Thymus (tissue), 11 donors: ENCODE results near the gene STAP1. TPM values are rescaled to one million over a fixed set of nuclear protein-coding genes. Genes with fewer than 3 reads are reported as not detected.

Source experiments
- DNase-seq, 9 donors: peaks; one replicate each; pipeline ENCODE4 v3.0.0-alpha.2; 2013; ENCODE audit warnings: low spot score in 9 of 9, low read depth in 6 of 9, missing footprints in 1 of 9
- H3K27ac ChIP-seq, 2 donors: one replicate each; pipeline ENCODE4 v1.5.1; 2013; ENCODE audit warnings: control low read depth in 1 of 2, low read depth in 1 of 2, low read length in 1 of 2, mild to moderate bottlenecking in 1 of 2, moderate library complexity in 1 of 2
- H3K27me3 ChIP-seq, 2 donors: one replicate each; pipeline ENCODE4 v1.5.1; 2013; ENCODE audit warnings: low read length in 1 of 2; ENCODE audit not compliant: control insufficient read depth in 2 of 2, insufficient read depth in 1 of 2
- H3K36me3 ChIP-seq, 2 donors: one replicate each; pipeline ENCODE4 v1.5.1; 2013; ENCODE audit warnings: low read length in 1 of 2, mild to moderate bottlenecking in 1 of 2, moderate library complexity in 1 of 2; ENCODE audit not compliant: control insufficient read depth in 2 of 2, insufficient read depth in 2 of 2
- H3K4me1 ChIP-seq, 2 donors: one replicate each; pipeline ENCODE4 v1.5.1; 2013; ENCODE audit warnings: low read length in 2 of 2; ENCODE audit not compliant: control insufficient read depth in 2 of 2, insufficient read depth in 2 of 2
- H3K4me3 ChIP-seq, 2 donors: one replicate each; pipeline ENCODE4 v1.5.1; 2013; ENCODE audit warnings: low read length in 2 of 2, control low read depth in 1 of 2, mild to moderate bottlenecking in 1 of 2
- H3K9me3 ChIP-seq, 2 donors: one replicate each; pipeline ENCODE4 v1.5.1; 2013; ENCODE audit warnings: low read length in 1 of 2, mild to moderate bottlenecking in 1 of 2; ENCODE audit not compliant: control insufficient read depth in 2 of 2, insufficient read depth in 1 of 2
- WGBS: extraction: QIAGEN DNeasy Blood & Tissue Kit; methylation state at CpG from one replicate; pipeline ENCODE4 v1.1.7; 2013; 5-methylcytosine and 5-hydroxymethylcytosine counted together
- polyA plus RNA-seq: library from polyadenylated mRNA; stranded (reverse); fragments of 200-250 nt; gene quantifications from one replicate; pipeline ENCODE4 v1.2.3, GENCODE V29; 2013
- total RNA-seq: library from RNA; stranded (reverse); fragments of 120-200 nt; gene quantifications from one replicate; pipeline ENCODE4 v1.2.4, GENCODE V29; 2013
- donor health status: healthy.

The STAP1 gene
- total and polyA plus RNA-seq, 2 donors: 11.1 to 17.3 TPM

DNA sequence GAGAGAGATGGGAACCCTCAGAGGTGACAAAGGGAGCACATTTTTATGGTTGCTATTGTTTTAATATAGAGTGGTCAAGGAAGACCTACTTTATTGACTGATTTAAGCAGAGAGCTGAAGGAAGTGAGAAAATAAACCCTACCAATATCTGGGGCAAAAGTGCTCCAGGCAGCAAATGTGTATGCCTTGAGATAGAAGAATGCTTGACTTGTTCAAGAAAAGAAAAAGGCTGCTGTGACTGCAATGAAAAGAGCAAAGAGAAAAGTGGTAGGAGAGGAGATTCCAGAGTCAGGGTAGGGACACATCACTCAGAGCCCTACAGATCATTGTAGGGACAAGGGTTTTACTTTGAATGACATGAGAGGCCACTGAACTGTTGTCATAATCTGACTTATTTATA is 26.0 kb downstream of the STAP1 start:
- Histone ChIP-seq H3K9me3 (peaks cover 0 to 4% of the 10 kb centered on the region in 2 donors), H3K27ac (no peak overlapping the region), H3K36me3 (no peaks in the 10 kb centered on the region), H3K4me1 (peaks cover 7 to 16% of the 10 kb centered on the region in 2 donors), H3K4me3 (no peak overlapping the region), H3K27me3 (no peaks in the 10 kb centered on the region)
- DNase-seq: no peak

DNA sequence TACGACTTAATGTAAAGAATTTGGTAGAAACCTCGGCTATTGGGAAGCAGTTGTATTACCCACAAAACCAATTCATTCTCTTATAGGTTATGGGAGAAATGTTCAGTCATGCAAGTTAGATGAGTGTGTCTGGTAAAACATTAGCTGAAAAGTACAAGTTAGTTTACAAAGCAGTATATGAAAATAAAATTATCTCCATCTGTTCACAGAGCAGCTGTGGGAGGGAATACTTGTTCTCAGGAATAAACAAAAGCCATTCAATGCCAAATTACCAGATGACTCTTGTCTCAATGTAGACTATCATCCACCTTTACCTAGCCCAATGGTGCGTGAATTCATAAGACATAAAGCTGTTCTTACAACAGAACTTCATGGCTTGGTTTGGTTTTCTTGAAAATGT is 28.6 kb downstream of the STAP1 start:
- no peak overlapping the region for H3K4me3 ChIP-seq
- DNase-seq: no peak
- 97% methylated on average over 3 of the region's 3 CpGs for WGBS
- no peaks in the 10 kb centered on the region for H3K36me3 ChIP-seq
- no peak overlapping the region for H3K27ac ChIP-seq
- H3K27me3 ChIP-seq: no peaks in the 10 kb centered on the region
- no peaks in the 10 kb centered on the region for H3K9me3 ChIP-seq
- peaks cover 0 to 3% of the 10 kb centered on the region in 2 donors for H3K4me1 ChIP-seq

DNA sequence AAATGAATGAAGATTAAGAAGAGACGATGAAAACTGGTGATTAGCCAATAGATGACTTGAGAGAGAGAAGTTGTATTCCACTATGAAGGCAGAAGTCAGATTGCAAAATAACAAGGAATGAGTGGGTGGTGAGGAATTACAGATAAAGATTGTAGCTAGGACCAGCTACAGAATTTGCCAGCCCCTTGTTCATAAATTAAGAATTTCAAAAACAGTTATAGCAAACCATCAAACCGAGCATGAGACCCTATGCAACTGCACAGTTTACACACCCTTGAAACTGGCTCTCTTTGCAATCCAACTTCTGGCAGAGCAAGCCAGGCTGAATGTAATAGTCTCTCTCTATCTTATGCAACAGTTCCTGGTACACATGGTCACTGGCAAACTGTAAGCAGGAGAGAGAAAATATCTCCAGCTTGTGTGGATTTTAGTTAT is 35.2 kb downstream of the STAP1 start:
- Histone ChIP-seq H3K27ac (no peak overlapping the region), H3K4me1 (no peaks in the 10 kb centered on the region), H3K36me3 (no peaks in the 10 kb centered on the region), H3K4me3 (no peak overlapping the region), H3K27me3 (no peaks in the 10 kb centered on the region), H3K9me3 (peaks cover 0 to 2% of the 10 kb centered on the region in 2 donors)
- 98% methylated on average over 2 of the region's 2 CpGs for WGBS
- DNase-seq: no peak

DNA sequence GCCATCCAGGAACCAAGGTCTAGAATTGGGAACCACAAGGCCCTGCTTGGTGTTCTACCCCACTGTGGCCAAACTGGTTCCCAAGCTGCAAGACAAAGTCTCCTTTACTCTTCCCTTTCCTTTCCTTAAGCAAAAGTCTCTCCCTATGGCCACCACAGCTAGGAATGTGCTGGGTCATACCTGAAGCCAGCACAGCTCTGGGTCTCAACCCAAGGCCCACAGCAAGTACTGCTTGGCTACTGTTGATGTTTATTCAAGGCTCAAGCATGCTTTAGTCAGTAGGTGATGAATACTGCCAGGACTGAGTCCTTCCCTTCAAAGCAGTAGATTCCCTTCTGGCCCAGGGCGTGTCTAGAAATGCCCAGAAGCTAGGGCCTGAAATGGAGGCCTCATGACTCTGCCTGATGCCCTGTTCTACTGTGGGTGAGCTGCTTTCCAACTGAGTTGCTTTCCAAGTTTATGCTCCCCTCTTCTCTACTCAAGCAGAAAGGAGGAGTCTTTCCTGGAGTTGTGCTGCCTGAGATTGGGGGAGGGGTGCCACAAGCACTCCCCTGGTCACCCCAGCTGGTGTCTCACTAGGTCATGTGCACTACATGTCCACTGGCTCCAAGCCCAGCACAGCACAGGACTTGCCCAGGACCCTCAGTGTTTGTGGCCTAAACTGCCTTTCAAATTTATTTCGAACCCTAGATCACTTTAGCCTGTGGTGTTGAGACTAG is 44.9 kb downstream of the STAP1 start:
- H3K27ac ChIP-seq: no peak overlapping the region

GRCh38 chr4:67604029-67604381 is 45.5 kb downstream of the STAP1 start:
- Histone ChIP-seq H3K27ac (no peak overlapping the region), H3K9me3 (no peaks in the 10 kb centered on the region), H3K4me1 (no peaks in the 10 kb centered on the region), H3K27me3 (no peaks in the 10 kb centered on the region), H3K4me3 (no peak overlapping the region), H3K36me3 (no peaks in the 10 kb centered on the region)
- no peak for DNase-seq
- 94% methylated on average over 2 of the region's 2 CpGs for WGBS

More for the DNA sequence above, 44.9 kb downstream of the STAP1 start:
- Histone ChIP-seq H3K36me3 (no peaks in the 10 kb centered on the region), H3K4me1 (no peaks in the 10 kb centered on the region), H3K4me3 (no peak overlapping the region), H3K9me3 (no peaks in the 10 kb centered on the region), H3K27me3 (no peaks in the 10 kb centered on the region)
- DNase-seq: no peak
- WGBS: 97% methylated on average over 2 of the region's 2 CpGs

DNA sequence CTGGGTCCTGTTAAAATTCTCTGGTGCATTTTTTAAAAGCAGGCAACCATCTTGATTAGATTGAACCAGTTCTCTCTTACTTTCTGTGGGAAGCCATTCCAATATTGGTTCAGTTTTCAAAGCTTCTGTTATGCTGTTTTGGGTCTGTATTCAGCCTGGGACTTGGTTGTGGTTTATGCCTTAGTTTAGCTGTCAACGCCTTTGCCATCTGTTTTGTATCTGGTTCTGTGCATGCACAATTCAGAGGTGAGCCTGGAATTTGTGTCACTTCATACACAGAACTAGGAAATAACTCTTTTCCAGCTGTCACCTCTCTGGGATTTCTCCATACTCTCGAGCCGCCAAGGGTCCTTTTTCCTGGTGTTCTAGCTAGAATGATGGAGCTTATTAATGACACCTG is 46.2 kb downstream of the STAP1 start:
- WGBS: 98% methylated on average over 3 of the region's 3 CpGs
- H3K27me3 ChIP-seq: no peaks in the 10 kb centered on the region
- H3K36me3 ChIP-seq: no peaks in the 10 kb centered on the region
- no peaks in the 10 kb centered on the region for H3K4me1 ChIP-seq
- H3K9me3 ChIP-seq: no peaks in the 10 kb centered on the region
- H3K27ac ChIP-seq: no peak overlapping the region
- H3K4me3 ChIP-seq: no peak overlapping the region
- DNase-seq: no peak

- Histone ChIP-seq H3K4me3 (no peak overlapping the region), H3K36me3 (no peaks in the 10 kb centered on the region), H3K9me3 (no peaks in the 10 kb centered on the region), H3K27ac (no peak overlapping the region), H3K27me3 (no peaks in the 10 kb centered on the region), H3K4me1 (no peaks in the 10 kb centered on the region)
- 90% methylated on average over 4 of the region's 4 CpGs for WGBS
- no peak for DNase-seq
Observed at GRCh38 chr4:67608027-67608426, 49.5 kb downstream of the STAP1 start.

DNA sequence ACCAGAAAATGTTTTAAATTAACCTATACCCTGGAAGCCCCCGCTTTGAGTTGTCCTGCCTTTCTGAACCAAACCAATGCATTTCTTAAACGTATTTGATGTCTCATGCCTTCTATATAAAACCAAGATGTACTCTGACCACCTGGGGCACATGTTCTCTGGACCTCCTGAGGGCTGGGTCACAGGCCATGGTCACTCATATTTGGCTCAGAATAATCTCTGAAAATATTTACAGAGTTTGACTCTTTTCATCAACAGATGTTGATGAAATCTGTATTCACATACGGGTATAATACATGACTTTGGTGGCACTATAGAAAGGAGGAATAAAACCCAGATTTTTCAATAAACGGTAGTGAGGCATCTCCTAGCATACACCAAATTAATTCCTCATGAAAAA is 55.7 kb downstream of the STAP1 start:
- Histone ChIP-seq H3K9me3 (no peaks in the 10 kb centered on the region), H3K4me1 (no peaks in the 10 kb centered on the region), H3K4me3 (no peak overlapping the region), H3K27ac (no peak overlapping the region), H3K36me3 (peaks cover 5 to 6% of the 10 kb centered on the region in 2 donors), H3K27me3 (no peaks in the 10 kb centered on the region)
- WGBS: 98% methylated on average over 4 of the region's 4 CpGs
- DNase-seq: no peak

GRCh38 chr4:67615119-67615518 is 56.6 kb downstream of the STAP1 start:
- H3K4me3 ChIP-seq: no peak overlapping the region
- peaks cover 5 to 9% of the 10 kb centered on the region in 2 donors for H3K36me3 ChIP-seq
- no peaks in the 10 kb centered on the region for H3K27me3 ChIP-seq
- DNase-seq: no peak
- H3K4me1 ChIP-seq: no peaks in the 10 kb centered on the region
- H3K9me3 ChIP-seq: no peaks in the 10 kb centered on the region
- 98% methylated on average over 5 of the region's 5 CpGs for WGBS
- no peak overlapping the region for H3K27ac ChIP-seq
